Activated CD4-positive, alpha-beta T cell treated with anti-CD3 and anti-CD28 coated beads for 4 hours (primary cell): ENCODE data around the gene GGPS1.
"Not testable (repeated sequence)": the region's sequence is repeated elsewhere in the genome, so short reads cannot be mapped to it uniquely, and the experiment has no call there.

Experiments
- DNase-seq, 2 donors: peaks; one replicate each; pipeline ENCODE4 v3.0.0-alpha.2; 2020

The GGPS1 gene

DNA sequence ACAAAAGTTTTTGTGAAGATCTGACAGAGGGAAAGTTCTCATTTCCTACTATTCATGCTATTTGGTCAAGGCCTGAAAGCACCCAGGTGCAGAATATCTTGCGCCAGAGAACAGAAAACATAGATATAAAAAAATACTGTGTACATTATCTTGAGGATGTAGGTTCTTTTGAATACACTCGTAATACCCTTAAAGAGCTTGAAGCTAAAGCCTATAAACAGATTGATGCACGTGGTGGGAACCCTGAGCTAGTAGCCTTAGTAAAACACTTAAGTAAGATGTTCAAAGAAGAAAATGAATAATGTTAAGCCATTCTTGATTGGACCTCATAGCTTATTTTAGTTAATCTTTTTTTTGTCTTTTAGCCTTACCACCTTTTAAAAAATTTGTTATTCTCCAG, 14.1 kb downstream of the GGPS1 start:
- no peak for DNase-seq

DNA sequence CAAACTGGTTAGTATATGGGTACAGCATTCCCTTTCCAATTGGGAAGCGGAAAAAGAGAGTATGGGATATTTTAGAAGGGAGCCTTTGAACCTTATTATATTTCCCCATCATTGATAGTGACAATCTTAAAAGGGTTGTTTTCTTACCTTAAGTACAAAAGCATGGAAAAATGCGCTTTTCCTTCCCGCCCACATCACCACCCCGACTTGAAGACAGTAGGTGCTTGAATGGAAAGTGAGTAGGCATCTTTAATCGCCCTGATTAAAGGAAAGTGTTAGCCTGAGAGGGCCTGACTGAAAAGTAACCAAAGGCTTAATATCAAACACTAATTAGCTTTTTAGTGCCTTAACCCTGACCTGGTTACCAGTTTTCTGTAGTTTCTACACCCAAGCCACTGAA, 15.4 kb downstream of the GGPS1 start:
- peak; percentile 31 to 33 for DNase-seq

DNA sequence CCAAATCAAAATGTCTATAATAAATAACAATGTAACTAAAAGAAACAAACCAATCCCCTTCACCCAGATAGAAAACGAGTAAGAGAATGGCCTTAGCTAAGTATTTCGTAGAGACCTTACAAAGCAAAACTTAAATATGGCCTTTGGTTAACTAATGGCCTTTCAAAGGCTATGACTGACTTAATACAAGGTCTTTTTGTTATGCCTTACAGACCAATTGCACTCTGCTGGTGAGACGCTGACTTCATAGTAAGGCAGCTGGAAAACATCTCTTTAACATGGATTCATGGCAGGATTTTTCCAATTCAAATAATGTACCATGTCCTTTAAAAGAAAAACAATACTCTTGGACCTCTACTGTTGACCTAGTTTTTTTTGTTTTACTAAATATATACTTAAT, 23.1 kb downstream of the GGPS1 start:
- no peak for DNase-seq

DNA sequence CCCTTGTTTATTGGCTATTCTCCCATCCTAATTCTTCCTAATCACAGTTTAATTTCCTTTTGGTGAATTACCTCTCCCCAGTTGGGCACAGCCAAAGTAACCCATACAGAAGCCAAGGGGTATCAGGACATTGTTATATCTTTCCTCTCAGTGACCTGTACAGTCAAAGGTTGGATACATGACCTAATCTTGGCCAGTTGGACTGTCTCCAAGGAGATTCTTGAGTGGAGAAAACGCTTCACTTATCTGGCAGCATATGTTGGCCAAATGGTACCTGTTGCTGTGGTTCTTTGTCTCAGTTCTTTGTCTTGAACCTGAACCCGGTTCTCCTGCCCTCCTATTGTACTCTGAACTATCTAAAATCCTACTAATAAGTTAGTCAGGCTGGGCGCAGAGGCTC, 23.5 kb downstream of the GGPS1 start:
- DNase-seq, result no peak

DNA sequence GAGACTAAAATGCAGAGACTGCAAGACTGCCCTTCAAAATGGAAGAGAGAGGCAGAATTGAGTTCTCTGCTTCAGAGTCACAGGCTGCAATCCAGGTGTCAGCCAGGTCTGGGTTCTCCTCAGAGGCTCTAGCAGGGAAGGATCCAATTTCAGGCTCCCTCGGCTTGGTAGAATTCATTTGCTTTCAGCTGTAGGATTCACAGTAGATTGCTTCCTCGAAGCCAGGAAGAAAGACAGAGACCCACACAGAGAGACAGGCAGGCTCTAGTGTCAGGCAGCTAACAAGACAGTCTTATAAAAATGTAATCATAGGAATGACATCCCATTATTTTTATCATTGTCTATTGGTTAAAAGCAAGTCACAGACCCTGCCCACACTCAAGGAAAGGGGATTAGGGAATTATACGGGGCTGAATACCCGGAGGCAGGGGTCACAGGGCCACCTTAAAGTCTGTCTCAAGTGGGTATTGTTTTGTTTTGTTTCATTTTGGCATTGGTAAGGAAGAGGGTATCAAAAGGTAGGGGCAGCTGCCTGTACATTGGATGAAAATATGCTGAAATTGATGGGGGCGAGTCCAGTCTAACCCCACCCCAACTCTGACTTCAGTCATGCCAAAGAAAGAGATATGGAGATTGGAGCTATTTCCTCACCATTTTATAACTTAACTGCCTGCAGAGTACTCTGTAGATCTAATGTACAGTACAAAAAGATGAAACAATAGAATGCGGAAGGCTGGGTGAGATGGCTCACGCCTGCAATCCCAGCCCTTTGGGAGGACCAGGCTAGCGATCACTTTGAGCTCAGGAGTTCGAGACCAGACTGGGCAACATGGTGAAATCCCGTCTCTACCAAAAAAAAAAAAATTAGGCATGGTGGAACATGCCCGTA, 29.4 kb downstream of the GGPS1 start:
- DNase-seq, result no peak

DNA sequence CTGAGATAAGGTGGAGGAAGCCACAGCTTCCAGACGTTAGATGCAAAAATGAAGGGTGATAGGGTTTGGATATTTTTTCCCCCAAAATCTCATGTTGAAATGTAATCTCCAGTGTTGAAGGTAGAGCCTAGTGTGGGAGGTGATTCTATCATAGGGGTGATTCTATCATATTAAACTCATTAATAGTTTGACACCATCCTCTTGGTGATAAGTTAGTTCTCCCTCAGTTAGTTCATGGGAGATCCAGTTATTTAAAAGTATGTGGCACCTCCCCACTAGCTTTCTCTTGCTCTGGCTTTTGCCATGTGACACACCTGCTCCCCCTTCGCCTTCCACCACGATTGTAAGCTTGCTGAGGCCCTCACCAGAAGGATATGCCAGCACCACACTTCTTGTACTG, 30.5 kb downstream of the GGPS1 start:
- no peak for DNase-seq

DNA sequence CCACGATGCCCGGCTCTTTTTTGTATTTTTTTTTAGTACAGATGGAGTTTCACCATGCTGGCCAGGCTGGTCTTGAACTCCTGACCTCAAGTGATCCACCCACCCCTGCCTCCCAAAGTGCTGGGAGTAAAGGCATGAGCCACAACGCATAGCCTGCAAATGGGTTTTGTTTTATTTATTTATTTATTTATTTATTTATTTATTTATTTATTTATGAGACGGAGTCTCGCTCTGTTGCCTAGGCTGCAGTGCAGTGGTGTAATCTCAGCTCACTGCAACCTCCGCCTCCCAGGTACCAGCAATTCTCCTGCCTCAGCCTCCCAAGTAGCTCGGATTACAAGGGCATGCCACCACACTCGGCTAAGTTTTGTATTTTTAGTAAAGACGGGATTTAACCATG, 35.8 kb downstream of the GGPS1 start:
- not testable (repeated sequence) for DNase-seq

DNA sequence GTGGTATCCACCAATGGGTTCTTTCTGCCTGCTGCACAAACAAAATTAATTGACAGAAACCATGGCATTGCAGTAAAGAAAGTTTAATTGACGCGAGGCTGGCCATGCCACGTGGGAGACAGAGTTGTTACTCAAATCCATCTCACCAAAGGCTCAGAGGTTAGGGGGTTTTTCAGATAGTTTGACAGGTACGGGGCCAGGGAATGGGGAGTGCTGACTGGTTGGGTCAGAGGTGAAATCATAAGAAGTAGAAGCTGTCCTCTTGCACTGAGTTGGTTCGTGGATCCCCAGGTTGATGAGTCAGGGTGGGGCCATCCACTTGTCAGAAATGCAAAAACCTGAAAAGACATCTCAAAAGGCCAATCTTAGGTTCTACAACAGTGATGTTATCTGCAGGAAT, 37.9 kb downstream of the GGPS1 start:
- no peak for DNase-seq

DNA sequence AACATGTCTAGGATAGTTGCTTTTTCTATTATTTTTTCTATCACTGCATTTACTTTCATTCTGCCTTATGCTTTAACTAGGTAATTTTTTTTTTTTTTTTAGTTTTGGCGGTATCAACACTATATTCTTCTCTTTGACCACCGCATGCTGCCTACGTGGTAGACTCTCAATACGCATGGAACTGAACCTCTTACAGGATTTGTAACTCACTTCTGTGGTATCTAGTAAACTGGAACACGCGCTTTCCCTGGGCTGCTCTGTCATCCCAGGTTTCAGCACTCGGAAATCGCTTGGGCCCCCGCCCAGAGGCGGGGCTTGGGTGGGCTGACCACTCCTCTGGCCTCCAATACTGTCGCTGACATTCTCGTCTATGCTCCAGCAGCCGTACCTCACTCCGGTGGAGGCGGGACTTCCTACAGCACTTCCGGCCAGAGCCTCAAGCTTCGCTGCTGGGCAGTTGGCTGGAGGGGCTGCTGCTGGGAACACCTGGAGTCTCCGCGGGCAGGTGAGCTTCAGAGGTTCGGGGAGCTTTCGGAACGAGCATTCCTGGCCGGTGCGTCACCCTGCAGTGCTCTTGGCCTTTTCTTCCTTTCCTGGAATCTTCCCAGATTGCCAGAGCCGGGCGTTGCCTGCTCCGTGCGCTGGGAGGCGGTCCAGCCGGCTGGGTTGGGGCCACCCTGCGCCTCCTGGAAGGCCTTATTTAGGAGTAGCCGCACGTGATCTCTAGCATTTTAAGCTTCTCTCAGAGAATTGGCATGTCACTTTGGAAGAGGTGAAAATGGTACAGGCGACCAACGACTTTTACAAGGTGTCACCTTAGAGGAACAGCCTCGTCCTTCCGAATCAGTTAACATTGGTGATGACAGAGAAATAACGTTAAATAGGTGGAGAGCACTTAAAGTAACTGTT, 38.9 kb downstream of the GGPS1 start, which contains the start of gene TBCE:
TSS of gene TBCE (plus strand) at position 428 of the 909 bp plus-strand sequence. CDS start 12,623 bp downstream, outside the sequence.
- DNase-seq, result peak; percentile 77 to 79

DNA sequence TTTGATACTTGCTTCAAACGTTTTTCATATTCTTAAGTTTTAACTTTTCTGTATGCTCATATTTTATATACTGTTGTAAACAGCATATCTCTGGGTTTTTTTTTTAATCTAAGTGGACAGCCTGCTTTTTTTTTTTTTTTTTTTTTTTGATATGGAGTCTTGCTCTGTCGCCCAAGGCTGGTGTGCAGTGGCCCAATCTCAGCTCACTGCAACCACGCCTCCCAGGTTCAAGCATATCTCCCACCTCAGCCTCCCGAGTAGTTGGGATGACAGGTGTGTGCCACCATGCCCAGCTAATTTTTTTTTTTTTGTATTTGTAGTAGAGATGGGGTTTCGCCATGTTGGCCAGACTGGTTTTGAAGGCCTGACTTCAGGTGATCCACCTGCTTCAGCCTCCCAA, 40.1 kb downstream of the GGPS1 start:
- DNase-seq, result no peak

DNA sequence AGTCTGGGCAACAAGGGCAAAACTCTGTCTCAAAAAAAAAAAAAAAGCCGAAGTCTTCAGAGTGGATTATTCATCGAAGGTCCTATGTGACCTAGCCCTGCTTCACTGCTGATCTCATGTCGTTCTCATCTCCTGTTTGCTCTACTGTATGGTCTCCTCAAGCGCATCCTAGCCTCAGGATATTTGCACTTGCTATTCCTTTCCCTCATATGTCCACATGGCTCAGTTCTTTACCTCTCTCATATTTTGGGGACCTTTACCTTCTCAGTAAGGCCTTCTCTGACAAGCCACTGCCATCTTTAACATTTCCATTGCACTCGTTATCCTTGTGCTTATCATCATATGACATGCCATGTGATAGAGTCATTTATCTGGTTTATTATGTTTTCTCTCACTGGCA, 41.4 kb downstream of the GGPS1 start:
- no peak for DNase-seq

DNA sequence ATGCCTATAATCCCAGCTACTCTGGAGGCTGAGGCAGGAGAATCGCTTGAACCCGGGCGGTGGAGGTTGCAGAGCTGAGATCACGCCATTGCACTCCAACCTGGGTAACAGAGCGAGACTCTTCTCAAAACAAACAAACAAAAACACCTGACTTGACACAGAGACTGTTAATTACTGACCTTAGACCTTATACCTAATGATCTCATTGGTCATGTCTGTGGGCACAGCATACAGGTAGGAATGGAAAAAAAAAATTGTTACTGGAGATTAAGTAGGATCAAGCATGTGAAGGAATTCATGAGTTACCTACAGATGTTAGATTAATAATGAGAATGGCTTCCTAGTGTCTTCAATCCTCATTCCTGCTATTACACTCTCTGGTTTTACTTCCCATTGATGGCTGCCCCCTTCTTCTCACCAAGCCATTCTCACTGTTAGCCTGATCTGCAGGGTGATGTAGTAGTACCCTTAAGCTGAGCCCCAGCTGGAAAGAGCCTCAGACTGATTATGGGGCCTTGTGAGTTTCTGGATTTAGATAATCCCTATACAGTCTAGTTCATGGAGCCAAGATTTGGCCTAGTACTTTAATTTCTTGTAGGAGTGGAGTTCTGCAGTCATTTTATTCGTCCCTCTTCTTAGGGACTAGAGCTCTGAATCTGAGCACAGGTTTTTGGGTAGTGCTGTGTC, 47.7 kb downstream of the GGPS1 start:
- DNase-seq, result no peak

DNA sequence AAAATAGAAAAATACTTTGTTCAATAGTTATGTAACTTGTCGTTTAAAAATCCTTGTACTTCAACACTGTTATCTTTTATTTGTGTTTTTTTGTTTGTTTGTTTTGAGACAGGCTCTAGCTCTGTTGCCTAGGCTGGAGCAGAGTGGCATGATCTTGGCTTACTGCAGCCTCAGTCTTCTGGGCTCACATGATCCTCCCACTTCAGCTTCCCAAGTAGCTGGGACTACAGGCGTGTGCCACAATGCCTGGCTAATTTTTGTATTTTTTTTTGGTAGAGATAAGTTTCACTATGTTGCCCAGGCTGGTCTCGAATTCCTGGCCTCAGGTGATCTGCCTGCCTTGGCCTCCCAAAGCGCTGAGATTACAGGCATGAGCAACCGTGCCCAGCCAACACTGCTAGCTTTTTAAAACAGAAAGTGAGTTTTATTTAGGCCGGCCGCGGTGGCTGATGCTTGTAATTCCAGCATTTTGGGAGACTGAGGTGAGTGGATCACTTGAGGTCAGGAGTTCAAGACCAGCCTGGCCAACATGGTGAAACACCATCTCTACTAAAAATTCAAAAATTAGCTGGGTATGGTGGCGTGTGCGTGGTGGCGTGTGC, 49.9 kb downstream of the GGPS1 start:
- DNase-seq, result not testable (repeated sequence)

DNA sequence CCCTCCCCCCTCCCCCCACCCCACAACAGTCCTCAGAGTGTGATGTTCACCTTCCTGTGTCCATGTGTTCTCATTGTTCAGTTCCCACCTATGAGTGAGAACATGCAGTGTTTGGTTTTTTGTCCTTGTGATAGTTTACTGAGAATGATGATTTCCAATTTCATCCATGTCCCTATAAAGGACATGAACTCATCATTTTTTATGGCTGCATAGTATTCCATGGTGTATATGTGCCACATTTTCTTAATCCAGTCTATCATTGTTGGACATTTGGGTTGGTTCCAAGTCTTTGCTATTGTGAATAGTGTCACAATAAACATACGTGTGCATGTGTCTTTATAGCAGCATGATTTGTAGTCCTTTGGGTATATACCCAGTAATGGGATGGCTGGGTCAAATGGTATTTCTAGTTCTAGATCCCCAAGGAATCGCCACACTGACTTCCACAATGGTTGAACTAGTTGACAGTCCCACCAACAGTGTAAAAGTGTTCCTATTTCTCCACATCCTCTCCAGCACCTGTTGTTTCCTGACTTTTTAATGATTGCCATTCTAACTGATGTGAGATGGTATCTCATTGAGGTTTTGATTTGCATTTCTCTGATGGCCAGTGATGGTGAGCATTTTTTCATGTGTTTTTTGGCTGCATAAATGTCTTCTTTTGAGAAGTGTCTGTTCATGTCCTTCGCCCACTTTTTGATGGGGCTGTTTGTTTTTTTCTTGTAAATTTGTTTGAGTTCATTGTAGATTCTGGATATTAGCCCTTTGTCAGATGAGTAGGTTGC, 53.8 kb downstream of the GGPS1 start:
- DNase-seq, result not testable (repeated sequence)

DNA sequence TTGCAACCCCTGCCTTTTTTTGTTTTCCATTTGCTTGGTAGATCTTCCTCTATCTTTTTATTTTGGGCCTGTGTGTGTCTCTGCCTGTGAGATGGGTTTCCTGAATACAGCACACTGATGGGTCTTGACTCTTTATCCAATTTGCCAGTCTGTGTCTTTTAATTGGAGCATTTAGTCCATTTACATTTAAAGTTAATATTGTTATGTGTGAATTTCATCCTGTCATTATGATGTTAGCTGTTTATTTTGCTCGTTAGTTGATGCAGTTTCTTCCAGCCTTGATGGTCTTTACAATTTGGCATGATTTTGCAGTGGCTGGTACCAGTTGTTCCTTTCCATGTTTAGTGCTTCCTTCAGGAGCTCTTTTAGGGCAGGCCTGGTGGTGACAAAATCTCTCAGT, 57.3 kb downstream of the GGPS1 start:
- not testable (repeated sequence) for DNase-seq

DNA sequence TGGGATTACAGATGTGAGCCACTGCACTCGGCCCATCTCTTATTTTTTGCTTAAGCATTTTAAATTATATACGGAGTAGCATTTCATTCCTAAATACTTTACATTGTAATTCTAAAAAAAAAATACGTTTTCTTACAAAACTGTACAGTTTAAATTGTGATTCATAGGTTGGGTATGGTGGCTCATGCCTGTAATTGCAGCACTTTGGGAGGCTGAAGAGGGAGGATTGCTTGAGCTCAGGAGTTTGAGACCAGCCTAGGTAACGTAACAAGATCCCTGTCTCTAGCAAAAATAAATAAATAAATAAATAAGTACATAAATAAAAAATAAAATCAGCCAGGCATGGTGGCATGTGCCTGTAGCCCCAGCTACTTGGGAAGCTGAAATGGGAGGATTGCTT, 63.5 kb downstream of the GGPS1 start:
- DNase-seq, result no peak
